ENCODE data around the gene BSCL2. TPM values are rescaled to one million over a fixed set of nuclear protein-coding genes. Genes with fewer than 3 reads are reported as not detected.

BSCL2 gene
- total and polyA plus RNA-seq, 2 of the 13 experiments (the other 11 are each of a cell fraction or from before 2014, with no cell fraction given): 19.5 to 21.1 TPM

DNA sequence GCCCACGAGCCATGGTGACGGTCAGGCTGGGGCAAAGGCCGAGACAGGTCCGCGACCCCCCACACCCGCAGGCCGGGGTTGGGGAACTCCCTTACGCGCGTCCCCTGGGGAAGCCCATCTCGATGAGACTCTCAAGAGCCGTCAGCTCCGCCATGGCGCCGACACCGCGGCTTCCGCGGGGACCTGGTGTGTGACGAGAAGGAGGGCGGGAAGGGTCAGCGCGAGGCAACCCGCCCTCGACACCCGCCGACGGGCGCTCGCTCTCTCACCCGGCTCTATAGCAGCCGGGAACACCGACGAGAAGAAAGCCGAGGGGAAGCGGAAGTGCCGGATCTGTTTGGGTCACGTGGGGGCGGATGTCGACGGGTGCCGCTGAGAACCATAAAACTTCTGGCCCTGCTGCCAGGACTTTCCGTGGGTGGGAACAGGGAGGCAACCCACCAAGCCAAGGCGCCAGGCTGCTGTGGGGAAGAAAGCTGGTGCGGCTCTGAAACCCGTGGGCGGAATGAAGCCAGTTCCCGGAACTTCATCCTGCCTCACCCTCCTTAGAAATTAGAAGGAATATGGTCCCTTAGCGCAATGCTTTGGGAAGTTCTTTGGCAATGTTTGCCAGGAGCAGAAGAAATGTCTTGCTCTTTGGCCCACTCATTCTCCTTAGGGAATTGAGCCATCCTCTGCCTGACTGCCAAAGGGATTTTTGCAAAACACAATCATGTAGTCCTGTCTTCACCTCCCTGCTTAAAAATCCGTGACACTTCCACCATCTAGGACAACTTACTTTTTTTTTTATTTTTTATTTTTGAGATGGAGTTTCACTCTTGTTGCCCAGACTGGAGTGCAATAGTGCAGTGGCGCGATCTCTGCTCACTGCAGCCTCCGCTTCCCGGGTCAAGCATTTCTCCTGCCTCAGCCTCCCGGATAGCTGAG, 28.2 kb downstream of the BSCL2 start, which contains the start of gene UBXN1 (continued):
- TF ChIP-seq, protein P1, sequence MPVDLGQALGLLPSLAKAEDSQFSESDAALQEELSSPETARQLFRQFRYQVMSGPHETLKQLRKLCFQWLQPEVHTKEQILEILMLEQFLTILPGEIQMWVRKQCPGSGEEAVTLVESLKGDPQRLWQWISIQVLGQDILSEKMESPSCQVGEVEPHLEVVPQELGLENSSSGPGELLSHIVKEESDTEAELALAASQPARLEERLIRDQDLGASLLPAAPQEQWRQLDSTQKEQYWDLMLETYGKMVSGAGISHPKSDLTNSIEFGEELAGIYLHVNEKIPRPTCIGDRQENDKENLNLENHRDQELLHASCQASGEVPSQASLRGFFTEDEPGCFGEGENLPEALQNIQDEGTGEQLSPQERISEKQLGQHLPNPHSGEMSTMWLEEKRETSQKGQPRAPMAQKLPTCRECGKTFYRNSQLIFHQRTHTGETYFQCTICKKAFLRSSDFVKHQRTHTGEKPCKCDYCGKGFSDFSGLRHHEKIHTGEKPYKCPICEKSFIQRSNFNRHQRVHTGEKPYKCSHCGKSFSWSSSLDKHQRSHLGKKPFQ (CRISPR knock-in tag; IDR thresholded peaks at IDR 0.05; ENCODE audit: insufficient replicate concordance): peak; percentile 86
- TF ChIP-seq KLF13 (CRISPR knock-in tag; IDR thresholded peaks at IDR 0.05) (no peak), DNMT3B (CRISPR knock-in tag; conservative IDR thresholded peaks at IDR 0.05) (no peak), FOXA3 (CRISPR knock-in tag; IDR thresholded peaks at IDR 0.05) (peak; percentile 55), SATB2 (CRISPR knock-in tag; IDR thresholded peaks at IDR 0.05) (no peak), BHLHE40 (IDR thresholded peaks at IDR 0.05; ENCODE audit: low read length) (peak; percentile 52; the same call in 1 of the 2 replicates), ZNF432 (CRISPR knock-in tag; IDR thresholded peaks at IDR 0.05; ENCODE audit: borderline replicate concordance) (no peak), HDAC6 (IDR thresholded peaks at IDR 0.05; ENCODE audit: low read depth, low read length) (no peak), ZMAT3 (CRISPR knock-in tag; conservative IDR thresholded peaks at IDR 0.05) (no peak; the same call in 1 of the 2 replicates), ZNF616 (CRISPR knock-in tag; IDR thresholded peaks at IDR 0.05; ENCODE audit: low read depth) (peak; percentile 56; the same call in 1 of the 2 replicates), NCOA2 (CRISPR knock-in tag; IDR thresholded peaks at IDR 0.05) (peak; percentile 52), ATM (IDR thresholded peaks at IDR 0.05; ENCODE audit: borderline replicate concordance) (no peak), FOXP1 (IDR thresholded peaks at IDR 0.05) (no peak), FOXP1 (CRISPR knock-in tag; IDR thresholded peaks at IDR 0.05) (no peak), ZNF652 (CRISPR knock-in tag; IDR thresholded peaks at IDR 0.05; ENCODE audit: borderline replicate concordance, low read depth) (no peak)
- TF ChIP-seq, protein P2, sequence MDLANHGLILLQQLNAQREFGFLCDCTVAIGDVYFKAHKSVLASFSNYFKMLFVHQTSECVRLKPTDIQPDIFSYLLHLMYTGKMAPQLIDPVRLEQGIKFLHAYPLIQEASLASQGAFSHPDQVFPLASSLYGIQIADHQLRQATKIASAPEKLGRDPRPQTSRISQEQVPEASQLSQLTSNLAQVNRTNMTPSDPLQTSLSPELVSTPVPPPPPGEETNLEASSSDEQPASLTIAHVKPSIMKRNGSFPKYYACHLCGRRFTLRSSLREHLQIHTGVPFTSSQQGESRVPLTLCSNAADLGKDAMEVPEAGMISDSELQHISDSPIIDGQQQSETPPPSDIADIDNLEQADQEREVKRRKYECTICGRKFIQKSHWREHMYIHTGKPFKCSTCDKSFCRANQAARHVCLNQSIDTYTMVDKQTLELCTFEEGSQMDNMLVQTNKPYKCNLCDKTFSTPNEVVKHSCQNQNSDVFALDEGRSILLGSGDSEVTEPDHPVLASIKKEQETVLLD (CRISPR knock-in tag; IDR thresholded peaks at IDR 0.05; ENCODE audit: low read depth): no peak
- TF ChIP-seq, protein P3, sequence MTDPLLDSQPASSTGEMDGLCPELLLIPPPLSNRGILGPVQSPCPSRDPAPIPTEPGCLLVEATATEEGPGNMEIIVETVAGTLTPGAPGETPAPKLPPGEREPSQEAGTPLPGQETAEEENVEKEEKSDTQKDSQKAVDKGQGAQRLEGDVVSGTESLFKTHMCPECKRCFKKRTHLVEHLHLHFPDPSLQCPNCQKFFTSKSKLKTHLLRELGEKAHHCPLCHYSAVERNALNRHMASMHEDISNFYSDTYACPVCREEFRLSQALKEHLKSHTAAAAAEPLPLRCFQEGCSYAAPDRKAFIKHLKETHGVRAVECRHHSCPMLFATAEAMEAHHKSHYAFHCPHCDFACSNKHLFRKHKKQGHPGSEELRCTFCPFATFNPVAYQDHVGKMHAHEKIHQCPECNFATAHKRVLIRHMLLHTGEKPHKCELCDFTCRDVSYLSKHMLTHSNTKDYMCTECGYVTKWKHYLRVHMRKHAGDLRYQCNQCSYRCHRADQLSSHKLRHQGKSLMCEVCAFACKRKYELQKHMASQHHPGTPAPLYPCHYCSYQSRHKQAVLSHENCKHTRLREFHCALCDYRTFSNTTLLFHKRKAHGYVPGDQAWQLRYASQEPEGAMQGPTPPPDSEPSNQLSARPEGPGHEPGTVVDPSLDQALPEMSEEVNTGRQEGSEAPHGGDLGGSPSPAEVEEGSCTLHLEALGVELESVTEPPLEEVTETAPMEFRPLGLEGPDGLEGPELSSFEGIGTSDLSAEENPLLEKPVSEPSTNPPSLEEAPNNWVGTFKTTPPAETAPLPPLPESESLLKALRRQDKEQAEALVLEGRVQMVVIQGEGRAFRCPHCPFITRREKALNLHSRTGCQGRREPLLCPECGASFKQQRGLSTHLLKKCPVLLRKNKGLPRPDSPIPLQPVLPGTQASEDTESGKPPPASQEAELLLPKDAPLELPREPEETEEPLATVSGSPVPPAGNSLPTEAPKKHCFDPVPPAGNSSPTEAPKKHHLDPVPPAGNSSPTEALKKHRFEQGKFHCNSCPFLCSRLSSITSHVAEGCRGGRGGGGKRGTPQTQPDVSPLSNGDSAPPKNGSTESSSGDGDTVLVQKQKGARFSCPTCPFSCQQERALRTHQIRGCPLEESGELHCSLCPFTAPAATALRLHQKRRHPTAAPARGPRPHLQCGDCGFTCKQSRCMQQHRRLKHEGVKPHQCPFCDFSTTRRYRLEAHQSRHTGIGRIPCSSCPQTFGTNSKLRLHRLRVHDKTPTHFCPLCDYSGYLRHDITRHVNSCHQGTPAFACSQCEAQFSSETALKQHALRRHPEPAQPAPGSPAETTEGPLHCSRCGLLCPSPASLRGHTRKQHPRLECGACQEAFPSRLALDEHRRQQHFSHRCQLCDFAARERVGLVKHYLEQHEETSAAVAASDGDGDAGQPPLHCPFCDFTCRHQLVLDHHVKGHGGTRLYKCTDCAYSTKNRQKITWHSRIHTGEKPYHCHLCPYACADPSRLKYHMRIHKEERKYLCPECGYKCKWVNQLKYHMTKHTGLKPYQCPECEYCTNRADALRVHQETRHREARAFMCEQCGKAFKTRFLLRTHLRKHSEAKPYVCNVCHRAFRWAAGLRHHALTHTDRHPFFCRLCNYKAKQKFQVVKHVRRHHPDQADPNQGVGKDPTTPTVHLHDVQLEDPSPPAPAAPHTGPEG (CRISPR knock-in tag; IDR thresholded peaks at IDR 0.05): peak; percentile 76; the same call in 1 of the 2 replicates
- TF ChIP-seq, protein P4, sequence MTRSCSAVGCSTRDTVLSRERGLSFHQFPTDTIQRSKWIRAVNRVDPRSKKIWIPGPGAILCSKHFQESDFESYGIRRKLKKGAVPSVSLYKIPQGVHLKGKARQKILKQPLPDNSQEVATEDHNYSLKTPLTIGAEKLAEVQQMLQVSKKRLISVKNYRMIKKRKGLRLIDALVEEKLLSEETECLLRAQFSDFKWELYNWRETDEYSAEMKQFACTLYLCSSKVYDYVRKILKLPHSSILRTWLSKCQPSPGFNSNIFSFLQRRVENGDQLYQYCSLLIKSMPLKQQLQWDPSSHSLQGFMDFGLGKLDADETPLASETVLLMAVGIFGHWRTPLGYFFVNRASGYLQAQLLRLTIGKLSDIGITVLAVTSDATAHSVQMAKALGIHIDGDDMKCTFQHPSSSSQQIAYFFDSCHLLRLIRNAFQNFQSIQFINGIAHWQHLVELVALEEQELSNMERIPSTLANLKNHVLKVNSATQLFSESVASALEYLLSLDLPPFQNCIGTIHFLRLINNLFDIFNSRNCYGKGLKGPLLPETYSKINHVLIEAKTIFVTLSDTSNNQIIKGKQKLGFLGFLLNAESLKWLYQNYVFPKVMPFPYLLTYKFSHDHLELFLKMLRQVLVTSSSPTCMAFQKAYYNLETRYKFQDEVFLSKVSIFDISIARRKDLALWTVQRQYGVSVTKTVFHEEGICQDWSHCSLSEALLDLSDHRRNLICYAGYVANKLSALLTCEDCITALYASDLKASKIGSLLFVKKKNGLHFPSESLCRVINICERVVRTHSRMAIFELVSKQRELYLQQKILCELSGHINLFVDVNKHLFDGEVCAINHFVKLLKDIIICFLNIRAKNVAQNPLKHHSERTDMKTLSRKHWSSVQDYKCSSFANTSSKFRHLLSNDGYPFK (CRISPR knock-in tag; IDR thresholded peaks at IDR 0.05; ENCODE audit: borderline replicate concordance): peak; percentile 83; the same call in 1 of the 2 replicates

Data from HepG2 (cell line).